ENCODE measurements around the gene RNU5B-1. TPM values are rescaled to one million over a fixed set of nuclear protein-coding genes. Genes with fewer than 3 reads are reported as not detected.

The RNU5B-1 gene
- total RNA-seq, 3 donors from 2014 or later = 15.9 to 32.0 TPM; not detected in 1

DNA sequence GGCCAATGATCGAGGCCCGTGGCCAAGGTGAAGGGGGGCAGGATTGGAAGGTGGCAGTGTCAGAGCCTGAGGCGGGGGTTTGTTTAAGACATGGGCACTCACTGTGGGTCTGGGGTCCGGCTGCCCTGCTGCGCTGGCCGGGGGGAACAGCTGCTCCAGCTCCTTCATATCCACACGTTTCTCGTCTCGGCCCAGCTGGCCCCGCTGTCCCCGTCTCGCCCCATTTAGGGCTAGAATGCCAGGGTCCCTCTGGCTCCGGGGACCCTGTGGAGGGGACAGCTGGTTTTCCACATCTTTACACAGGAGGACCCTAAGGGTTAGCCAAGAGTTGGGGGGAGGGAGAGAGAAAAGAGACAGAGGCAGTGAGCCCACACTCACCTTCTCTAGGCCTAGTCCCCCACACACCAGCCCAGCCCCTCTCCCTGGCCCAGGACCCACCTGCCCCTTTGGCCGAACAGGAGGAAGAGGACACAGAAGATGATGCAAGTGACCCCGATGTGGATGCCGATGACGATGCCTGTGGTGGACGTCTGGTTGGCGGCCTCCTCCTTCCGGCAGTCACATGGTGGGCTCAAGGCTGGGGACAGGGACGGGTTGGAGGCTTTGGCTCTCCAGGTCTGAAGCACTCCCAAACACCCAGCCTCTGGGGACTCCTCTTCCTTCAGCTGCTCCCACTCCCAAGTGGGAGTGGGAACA, 25.0 kb downstream of the RNU5B-1 start:
- no peaks in the 10 kb centered on the region for H3K36me3 ChIP-seq (ENCODE audit: low read depth)
- H3K4me3 ChIP-seq = no peak overlapping the region
- ATAC-seq (no peak), DNase-seq (no peak)
- H3K4me1 ChIP-seq (ENCODE audit: low read depth) = no peaks in the 10 kb centered on the region
- intact Hi-C loops (cut with DNase I, micrococcal nuclease) = no loop called here
- no peaks in the 10 kb centered on the region for H3K9me3 ChIP-seq
- TF ChIP-seq, protein P1, sequence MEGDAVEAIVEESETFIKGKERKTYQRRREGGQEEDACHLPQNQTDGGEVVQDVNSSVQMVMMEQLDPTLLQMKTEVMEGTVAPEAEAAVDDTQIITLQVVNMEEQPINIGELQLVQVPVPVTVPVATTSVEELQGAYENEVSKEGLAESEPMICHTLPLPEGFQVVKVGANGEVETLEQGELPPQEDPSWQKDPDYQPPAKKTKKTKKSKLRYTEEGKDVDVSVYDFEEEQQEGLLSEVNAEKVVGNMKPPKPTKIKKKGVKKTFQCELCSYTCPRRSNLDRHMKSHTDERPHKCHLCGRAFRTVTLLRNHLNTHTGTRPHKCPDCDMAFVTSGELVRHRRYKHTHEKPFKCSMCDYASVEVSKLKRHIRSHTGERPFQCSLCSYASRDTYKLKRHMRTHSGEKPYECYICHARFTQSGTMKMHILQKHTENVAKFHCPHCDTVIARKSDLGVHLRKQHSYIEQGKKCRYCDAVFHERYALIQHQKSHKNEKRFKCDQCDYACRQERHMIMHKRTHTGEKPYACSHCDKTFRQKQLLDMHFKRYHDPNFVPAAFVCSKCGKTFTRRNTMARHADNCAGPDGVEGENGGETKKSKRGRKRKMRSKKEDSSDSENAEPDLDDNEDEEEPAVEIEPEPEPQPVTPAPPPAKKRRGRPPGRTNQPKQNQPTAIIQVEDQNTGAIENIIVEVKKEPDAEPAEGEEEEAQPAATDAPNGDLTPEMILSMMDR (IDR thresholded peaks at IDR 0.05) = no peak

DNA sequence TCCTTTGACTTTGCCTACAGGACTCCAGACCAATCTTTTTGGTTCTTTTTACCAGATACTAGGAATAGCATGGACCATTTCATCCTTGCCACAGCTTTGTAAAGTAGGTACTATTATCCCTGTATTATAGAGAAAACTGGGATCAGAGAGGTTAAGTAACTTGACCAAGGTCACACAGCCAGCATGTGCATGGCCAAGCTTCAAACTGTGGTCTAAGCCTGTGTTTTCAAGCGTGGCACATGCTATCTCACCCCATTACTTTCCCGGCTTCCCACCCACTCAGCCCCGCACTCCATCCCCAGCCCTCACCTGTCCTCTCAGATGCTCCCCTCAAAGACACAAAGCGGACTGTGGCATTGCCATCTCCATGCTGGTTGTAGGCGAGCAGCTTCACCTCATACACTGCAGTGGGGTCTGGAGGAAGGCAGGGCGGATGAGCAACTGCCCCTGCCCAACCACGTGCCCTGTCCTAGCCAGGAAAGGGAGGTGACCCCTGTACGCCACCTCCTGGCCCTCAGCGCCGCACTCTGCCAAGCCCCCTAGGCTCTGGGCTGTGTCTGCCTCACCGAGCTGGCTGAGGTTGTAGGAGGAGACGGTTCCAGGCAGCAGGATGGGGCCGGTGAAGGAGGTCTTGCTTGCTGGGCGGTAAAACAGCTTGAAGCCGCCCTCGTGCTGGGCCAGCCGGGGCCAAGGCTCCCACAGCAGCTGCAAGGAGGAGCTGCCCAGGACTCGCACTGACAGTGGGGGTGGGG, 25.7 kb downstream of the RNU5B-1 start:
- Histone ChIP-seq H3K9me3 (no peaks in the 10 kb centered on the region), H3K36me3 (ENCODE audit: low read depth) (no peaks in the 10 kb centered on the region), H3K4me3 (no peak overlapping the region), H3K4me1 (ENCODE audit: low read depth) (no peaks in the 10 kb centered on the region)
- TF ChIP-seq, protein P1 (IDR thresholded peaks at IDR 0.05) = no peak
- DNase-seq = no peak
- no peak for ATAC-seq
- intact Hi-C loops (cut with DNase I, micrococcal nuclease) = no loop called here

DNA sequence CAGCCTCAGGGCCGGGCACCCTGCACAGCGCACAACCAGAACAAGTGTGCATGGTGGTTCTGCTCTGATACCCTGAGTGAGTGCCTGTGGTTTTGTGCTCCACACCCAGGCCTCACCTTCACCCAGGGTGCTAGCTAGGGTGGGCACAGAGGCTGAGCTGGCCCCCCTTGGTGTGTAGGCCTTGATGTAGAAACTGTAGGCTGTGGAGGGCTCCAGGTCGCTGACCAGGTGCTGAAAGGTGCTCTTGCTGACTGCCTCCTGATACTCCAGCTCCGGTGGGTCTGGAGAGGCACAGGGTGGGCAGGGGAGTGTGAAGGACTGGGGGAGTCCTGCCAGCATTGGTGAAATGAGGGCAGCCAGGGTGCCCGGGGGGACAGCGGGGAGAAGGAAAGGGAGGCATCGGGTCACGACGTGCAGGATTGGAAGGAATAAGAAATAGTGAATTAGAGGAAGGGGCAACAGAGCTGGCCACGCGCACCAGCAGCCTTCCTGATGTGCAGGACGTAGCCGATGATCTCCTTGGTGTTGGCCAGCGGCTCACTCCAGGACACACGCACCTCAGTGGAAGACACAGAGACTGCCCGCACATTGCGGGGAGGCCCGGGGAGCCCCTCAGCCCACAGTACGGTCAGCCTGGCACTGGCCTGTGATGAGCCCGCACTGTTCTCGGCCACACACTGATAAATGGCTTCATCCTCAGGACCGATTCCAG, 26.6 kb downstream of the RNU5B-1 start:
- H3K4me1 ChIP-seq (ENCODE audit: low read depth) = no peaks in the 10 kb centered on the region
- intact Hi-C loops (cut with DNase I, micrococcal nuclease) = no loop called here
- no peak for DNase-seq
- H3K36me3 ChIP-seq (ENCODE audit: low read depth) = no peaks in the 10 kb centered on the region
- ATAC-seq = no peak
- TF ChIP-seq, protein P1 (IDR thresholded peaks at IDR 0.05) = no peak
- H3K9me3 ChIP-seq = no peaks in the 10 kb centered on the region
- no peak overlapping the region for H3K4me3 ChIP-seq

DNA sequence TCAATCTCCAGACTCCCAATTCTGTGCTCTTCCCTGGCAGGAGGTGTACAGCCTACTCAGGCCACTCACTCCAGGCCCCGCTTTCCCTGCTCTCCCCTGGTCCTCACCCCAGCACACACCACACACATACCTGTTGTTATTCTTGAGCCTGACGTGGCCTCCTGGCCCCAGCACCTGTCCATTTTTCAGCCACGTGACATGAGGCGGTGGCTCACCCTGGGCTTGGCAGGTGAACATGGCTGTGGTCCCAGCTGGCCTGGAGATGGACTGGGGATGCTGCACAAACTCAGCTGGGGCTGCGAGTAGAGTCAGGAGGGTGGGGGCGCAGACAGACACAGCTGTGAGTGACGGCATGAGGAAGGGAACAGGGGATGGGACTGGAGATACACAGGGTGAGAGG, 27.3 kb downstream of the RNU5B-1 start:
- Histone ChIP-seq H3K9me3 (no peaks in the 10 kb centered on the region), H3K36me3 (ENCODE audit: low read depth) (no peaks in the 10 kb centered on the region), H3K4me1 (ENCODE audit: low read depth) (no peaks in the 10 kb centered on the region), H3K4me3 (no peak overlapping the region)
- ATAC-seq (no peak), DNase-seq (no peak)
- TF ChIP-seq, protein P1 (IDR thresholded peaks at IDR 0.05) = no peak
- intact Hi-C loops (cut with DNase I, micrococcal nuclease) = no loop called here

DNA sequence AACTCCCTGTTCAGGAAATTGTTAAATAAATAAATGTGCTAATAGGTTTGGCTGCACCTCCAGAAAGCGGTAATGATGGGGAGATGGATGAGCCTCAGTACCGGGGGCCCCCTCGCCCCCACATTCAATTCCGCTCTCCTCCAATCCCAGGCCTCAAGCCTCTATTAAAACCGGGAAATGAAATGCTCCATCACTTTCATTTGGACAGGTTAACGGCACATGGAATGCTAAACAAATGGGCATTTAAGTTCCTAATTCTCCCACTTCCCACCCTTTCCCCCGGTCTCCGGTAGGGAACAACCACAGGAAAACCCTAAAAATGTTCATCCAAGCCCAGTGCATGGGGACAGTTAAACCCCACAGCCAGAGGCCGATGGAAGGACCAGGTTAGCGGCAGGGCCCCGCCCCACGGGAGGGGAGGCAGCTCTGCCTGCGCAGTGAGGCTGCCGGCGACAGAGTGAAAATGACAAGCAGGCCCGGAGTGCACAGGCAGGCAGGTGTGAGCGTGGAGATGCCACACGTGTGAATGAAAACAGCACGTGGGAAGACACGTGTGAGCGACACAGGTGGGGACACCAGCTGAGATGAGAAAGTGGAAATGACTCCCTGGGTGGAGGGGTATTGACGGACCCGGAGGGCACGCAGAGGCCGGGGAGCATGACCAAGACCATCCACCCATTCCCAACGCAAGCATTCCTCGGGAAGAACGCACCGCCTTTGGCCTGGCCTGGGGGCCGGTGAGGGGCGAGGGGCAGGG, 28.1 kb downstream of the RNU5B-1 start:
- Histone ChIP-seq H3K9me3 (no peaks in the 10 kb centered on the region), H3K4me3 (no peak overlapping the region), H3K4me1 (ENCODE audit: low read depth) (no peaks in the 10 kb centered on the region), H3K36me3 (ENCODE audit: low read depth) (no peaks in the 10 kb centered on the region)
- intact Hi-C loops (cut with DNase I, micrococcal nuclease) = no loop called here
- TF ChIP-seq, protein P1 (IDR thresholded peaks at IDR 0.05) = no peak
- no peak for DNase-seq
- no peak for ATAC-seq
